HepG2 (cell line): ENCODE measurements around the gene CALML6. TPM values are rescaled to one million over a fixed set of nuclear protein-coding genes. Genes with fewer than 3 reads are reported as not detected.
A peak's percentile ranks its signal among the peaks of the same experiment; 100 is the strongest.

ENCODE experiments used
- CEBPG ChIP-seq: IDR thresholded peaks from 2 replicates; pipeline ENCODE4 v1.6.1; 2016
- EED ChIP-seq: sonication (generic); formaldehyde crosslinking; IDR thresholded peaks from 2 replicates; pipeline ENCODE4 v1.5.0; 2020; ENCODE audit warnings: mild to moderate bottlenecking, missing genetic modification reagents
- EHMT2 ChIP-seq: fragments of 200-600 bp; sonication (generic); IDR thresholded peaks from 2 replicates; pipeline ENCODE4 v1.7.0; 2017; ENCODE audit warnings: antibody characterized with exemption, low read depth, low read length, borderline replicate concordance
- IKZF4 ChIP-seq: sonication (generic); formaldehyde crosslinking; IDR thresholded peaks from 2 replicates; pipeline ENCODE4 v1.5.1; 2020; ENCODE audit warnings: borderline replicate concordance, mild to moderate bottlenecking, low read depth, missing genetic modification reagents; ENCODE audit errors: not compliant biosample characterization
- KLF13 ChIP-seq: sonication (generic); formaldehyde crosslinking; IDR thresholded peaks from 2 replicates; pipeline ENCODE4 v1.4.0; 2020; ENCODE audit warnings: mild to moderate bottlenecking, missing genetic modification reagents
- NR2F1 ChIP-seq, 2 experiments: fragments of 450-650 bp in 1 of 2; formaldehyde crosslinking in 1 of 2; IDR thresholded peaks; 2 replicates each; pipeline versions ENCODE4 v1.5.0 to v1.6.1; 2016 to 2020; ENCODE audit warnings: mild to moderate bottlenecking in 1 of 2, missing compliant biosample characterization in 1 of 2, missing genetic modification reagents in 1 of 2, moderate library complexity in 1 of 2
- POLR2A ChIP-seq, 2 experiments: IDR thresholded peaks; 2 replicates each; pipeline ENCODE4 v1.6.1; 2011; ENCODE audit warnings: low read depth in 2 of 2, low read length in 2 of 2, mild to moderate bottlenecking in 1 of 2, moderate library complexity in 1 of 2; ENCODE audit not compliant: insufficient read depth in 1 of 2
- PRPF4 ChIP-seq: fragments of 200-400 bp; formaldehyde crosslinking; IDR thresholded peaks from 2 replicates; pipeline ENCODE4 v1.6.1; 2016; ENCODE audit warnings: low read length, low read depth; ENCODE audit not compliant: poor library complexity, severe bottlenecking
- RFX1 ChIP-seq: fragments of 450-650 bp; IDR thresholded peaks from 2 replicates; pipeline ENCODE4 v1.6.1; 2017
- RXRA ChIP-seq: sonication (generic); formaldehyde crosslinking; IDR thresholded peaks from 2 replicates; pipeline ENCODE4 v1.5.1; 2020; ENCODE audit warnings: missing genetic modification reagents
- SNAPC2 ChIP-seq: sonication (generic); formaldehyde crosslinking; IDR thresholded peaks from 2 replicates; pipeline ENCODE4 v1.8.1; 2022; ENCODE audit warnings: mild to moderate bottlenecking, missing genetic modification reagents
- ZNF143 ChIP-seq: sonication (generic); formaldehyde crosslinking; IDR thresholded peaks from 2 replicates; pipeline ENCODE4 v1.4.0; 2020; ENCODE audit warnings: missing genetic modification reagents
- ZNF24 ChIP-seq: fragments of 450-650 bp; IDR thresholded peaks from 2 replicates; pipeline ENCODE4 v1.6.1; 2017; ENCODE audit warnings: antibody characterized with exemption, mild to moderate bottlenecking
- ZNF296 ChIP-seq: sonication (generic); formaldehyde crosslinking; conservative IDR thresholded peaks from 2 replicates; pipeline ENCODE4 v1.5.0; 2020; ENCODE audit warnings: mild to moderate bottlenecking, missing genetic modification reagents
- ZNF350 ChIP-seq: sonication (generic); formaldehyde crosslinking; IDR thresholded peaks from 2 replicates; pipeline ENCODE4 v1.4.0; 2020; ENCODE audit warnings: mild to moderate bottlenecking, low read depth, missing genetic modification reagents, borderline replicate concordance
- ZNF607 ChIP-seq: sonication (generic); formaldehyde crosslinking; IDR thresholded peaks from 2 replicates; pipeline ENCODE4 v1.5.1; 2020; ENCODE audit warnings: missing genetic modification reagents, mild to moderate bottlenecking, borderline replicate concordance
- ZNF619 ChIP-seq: sonication (generic); formaldehyde crosslinking; IDR thresholded peaks from 2 replicates; pipeline ENCODE4 v1.4.0; 2020; ENCODE audit warnings: mild to moderate bottlenecking, missing genetic modification reagents
- ZNF670 ChIP-seq: sonication (generic); formaldehyde crosslinking; IDR thresholded peaks from 2 replicates; pipeline ENCODE4 v1.8.0; 2022; ENCODE audit warnings: mild to moderate bottlenecking, missing genetic modification reagents, borderline replicate concordance
- polyA plus RNA-seq, 8 experiments: library from polyadenylated mRNA; depleted of rRNA in 3 of 8; stranded (reverse) in 7 of 8; unstranded in 1 of 8; fragments of >200 nt; fragmentation: Illumina TruSeq in 4 of 8; extraction: Trizol in 4 of 8; gene quantifications; 2 replicates each; pipeline versions ENCODE4 v1.2.1 to v1.2.3, GENCODE V29; 2011 to 2016; ENCODE audit warnings: low read depth in 4 of 8, missing spikeins in 1 of 8, mixed read lengths in 1 of 8; ENCODE audit not compliant: insufficient read depth in 1 of 8
- total RNA-seq, 5 experiments: library from RNA; depleted of rRNA; stranded (reverse); fragments of >200 nt; fragmentation: Illumina TruSeq; extraction: Trizol; gene quantifications; 2 replicates each; pipeline ENCODE4 v1.2.3, GENCODE V29; 2016; ENCODE audit warnings: low read depth in 1 of 5
- TF ChIP-seq, protein P1 (sequence below): sonication (generic); formaldehyde crosslinking; IDR thresholded peaks from 2 replicates; pipeline ENCODE4 v1.8.0; 2023; ENCODE audit warnings: mild to moderate bottlenecking, missing genetic modification reagents
- TF ChIP-seq, protein P2 (sequence below): sonication (generic); formaldehyde crosslinking; IDR thresholded peaks from 2 replicates; pipeline ENCODE4 v1.4.0; 2020; ENCODE audit warnings: missing genetic modification reagents
- TF ChIP-seq, protein P3 (sequence below): sonication (generic); formaldehyde crosslinking; IDR thresholded peaks from 2 replicates; pipeline ENCODE4 v1.4.0; 2020; ENCODE audit warnings: missing genetic modification reagents, borderline replicate concordance
- TF ChIP-seq, protein P4 (sequence below): sonication (generic); formaldehyde crosslinking; IDR thresholded peaks from 2 replicates; pipeline ENCODE4 v1.8.0; 2022; ENCODE audit warnings: missing genetic modification reagents, low read depth, mild to moderate bottlenecking, borderline replicate concordance

Gene CALML6
- total and polyA plus RNA-seq, 2 of the 13 experiments (the other 11 are each of a cell fraction or from before 2014, with no cell fraction given): 0.11 to 0.12 TPM

- TF ChIP-seq, protein P1, sequence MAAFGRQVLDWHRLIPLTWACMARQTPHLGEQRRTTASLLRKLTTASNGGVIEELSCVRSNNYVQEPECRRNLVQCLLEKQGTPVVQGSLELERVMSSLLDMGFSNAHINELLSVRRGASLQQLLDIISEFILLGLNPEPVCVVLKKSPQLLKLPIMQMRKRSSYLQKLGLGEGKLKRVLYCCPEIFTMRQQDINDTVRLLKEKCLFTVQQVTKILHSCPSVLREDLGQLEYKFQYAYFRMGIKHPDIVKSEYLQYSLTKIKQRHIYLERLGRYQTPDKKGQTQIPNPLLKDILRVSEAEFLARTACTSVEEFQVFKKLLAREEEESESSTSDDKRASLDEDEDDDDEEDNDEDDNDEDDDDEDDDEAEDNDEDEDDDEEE: peak; percentile 4; the same call in 1 of the 2 replicates
- TF ChIP-seq EED (CRISPR knock-in tag) (no peak), IKZF4 (CRISPR knock-in tag) (no peak), POLR2A (IDR thresholded peaks at IDR 0.05; ENCODE audit: insufficient read depth in 1 of 2, low read depth in 2 of 2, low read length in 2 of 2) (no peak), RFX1 (no peak), CEBPG (CRISPR knock-in tag) (no peak), NR2F1 (CRISPR knock-in tag; IDR thresholded peaks at IDR 0.05) (no peak), ZNF24 (no peak), PRPF4 (no peak), ZNF296 (CRISPR knock-in tag) (0 out of 2 replicates have a peak, but pooled peaks have one; percentile 39), RXRA (CRISPR knock-in tag) (no peak), ZNF143 (CRISPR knock-in tag) (0 out of 2 replicates have a peak, but pooled peaks have one; percentile 7), ZNF619 (CRISPR knock-in tag) (no peak), KLF13 (no peak), ZNF607 (no peak), ZNF350 (CRISPR knock-in tag) (no peak), ZNF670 (CRISPR knock-in tag) (no peak), SNAPC2 (CRISPR knock-in tag) (no peak), EHMT2 (no peak)
- TF ChIP-seq, protein P2, sequence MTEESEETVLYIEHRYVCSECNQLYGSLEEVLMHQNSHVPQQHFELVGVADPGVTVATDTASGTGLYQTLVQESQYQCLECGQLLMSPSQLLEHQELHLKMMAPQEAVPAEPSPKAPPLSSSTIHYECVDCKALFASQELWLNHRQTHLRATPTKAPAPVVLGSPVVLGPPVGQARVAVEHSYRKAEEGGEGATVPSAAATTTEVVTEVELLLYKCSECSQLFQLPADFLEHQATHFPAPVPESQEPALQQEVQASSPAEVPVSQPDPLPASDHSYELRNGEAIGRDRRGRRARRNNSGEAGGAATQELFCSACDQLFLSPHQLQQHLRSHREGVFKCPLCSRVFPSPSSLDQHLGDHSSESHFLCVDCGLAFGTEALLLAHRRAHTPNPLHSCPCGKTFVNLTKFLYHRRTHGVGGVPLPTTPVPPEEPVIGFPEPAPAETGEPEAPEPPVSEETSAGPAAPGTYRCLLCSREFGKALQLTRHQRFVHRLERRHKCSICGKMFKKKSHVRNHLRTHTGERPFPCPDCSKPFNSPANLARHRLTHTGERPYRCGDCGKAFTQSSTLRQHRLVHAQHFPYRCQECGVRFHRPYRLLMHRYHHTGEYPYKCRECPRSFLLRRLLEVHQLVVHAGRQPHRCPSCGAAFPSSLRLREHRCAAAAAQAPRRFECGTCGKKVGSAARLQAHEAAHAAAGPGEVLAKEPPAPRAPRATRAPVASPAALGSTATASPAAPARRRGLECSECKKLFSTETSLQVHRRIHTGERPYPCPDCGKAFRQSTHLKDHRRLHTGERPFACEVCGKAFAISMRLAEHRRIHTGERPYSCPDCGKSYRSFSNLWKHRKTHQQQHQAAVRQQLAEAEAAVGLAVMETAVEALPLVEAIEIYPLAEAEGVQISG: 0 out of 2 replicates have a peak, but pooled peaks have one; percentile 11
- TF ChIP-seq, protein P3, sequence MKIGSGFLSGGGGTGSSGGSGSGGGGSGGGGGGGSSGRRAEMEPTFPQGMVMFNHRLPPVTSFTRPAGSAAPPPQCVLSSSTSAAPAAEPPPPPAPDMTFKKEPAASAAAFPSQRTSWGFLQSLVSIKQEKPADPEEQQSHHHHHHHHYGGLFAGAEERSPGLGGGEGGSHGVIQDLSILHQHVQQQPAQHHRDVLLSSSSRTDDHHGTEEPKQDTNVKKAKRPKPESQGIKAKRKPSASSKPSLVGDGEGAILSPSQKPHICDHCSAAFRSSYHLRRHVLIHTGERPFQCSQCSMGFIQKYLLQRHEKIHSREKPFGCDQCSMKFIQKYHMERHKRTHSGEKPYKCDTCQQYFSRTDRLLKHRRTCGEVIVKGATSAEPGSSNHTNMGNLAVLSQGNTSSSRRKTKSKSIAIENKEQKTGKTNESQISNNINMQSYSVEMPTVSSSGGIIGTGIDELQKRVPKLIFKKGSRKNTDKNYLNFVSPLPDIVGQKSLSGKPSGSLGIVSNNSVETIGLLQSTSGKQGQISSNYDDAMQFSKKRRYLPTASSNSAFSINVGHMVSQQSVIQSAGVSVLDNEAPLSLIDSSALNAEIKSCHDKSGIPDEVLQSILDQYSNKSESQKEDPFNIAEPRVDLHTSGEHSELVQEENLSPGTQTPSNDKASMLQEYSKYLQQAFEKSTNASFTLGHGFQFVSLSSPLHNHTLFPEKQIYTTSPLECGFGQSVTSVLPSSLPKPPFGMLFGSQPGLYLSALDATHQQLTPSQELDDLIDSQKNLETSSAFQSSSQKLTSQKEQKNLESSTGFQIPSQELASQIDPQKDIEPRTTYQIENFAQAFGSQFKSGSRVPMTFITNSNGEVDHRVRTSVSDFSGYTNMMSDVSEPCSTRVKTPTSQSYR: no peak
- TF ChIP-seq, protein P4, sequence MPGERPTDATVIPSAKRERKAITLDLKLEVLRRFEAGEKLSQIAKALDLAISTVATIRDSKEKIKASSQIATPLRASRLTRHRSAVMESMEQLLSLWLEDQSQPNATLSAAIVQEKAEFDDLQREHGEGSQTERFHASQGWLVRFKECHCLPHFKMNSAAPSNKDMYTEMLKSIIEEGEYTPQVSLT (CRISPR knock-in tag): no peak
These were observed 6.6 kb upstream of the CALML6 start (continued) for GRCh38 chr1:1908506-1908791.
